Spleen (tissue), 7 donors: ENCODE results near the gene CPNE1.

Source experiments
- CTCF ChIP-seq, 11 experiments: fragments of 200-600 bp in 7 of 11; fragments of 450-650 bp in 4 of 11; sonication (generic) in 4 of 11; IDR thresholded peaks in 8 of 11; conservative IDR thresholded peaks in 3 of 11; 1 replicate in 7 of 11; 2 replicates in 4 of 11; pipeline versions ENCODE4 v1.4.0 to v1.8.0; 2016 to 2021; ENCODE audit warnings: antibody characterized with exemption in 11 of 11, inconsistent platforms in 4 of 11, mild to moderate bottlenecking in 1 of 11
- POLR2A ChIP-seq, 3 donors: fragments of 450-650 bp; IDR thresholded peaks; one replicate each; pipeline ENCODE4 v1.5.1; 2017; ENCODE audit warnings: antibody characterized with exemption in 3 of 3, mild to moderate bottlenecking in 1 of 3
- POLR2AphosphoS5 ChIP-seq, 3 donors: sonication (generic); formaldehyde crosslinking; IDR thresholded peaks; one replicate each; pipeline ENCODE4 v1.5.1; 2017; ENCODE audit warnings: antibody characterized with exemption in 3 of 3
- donor health status: DM: no; HTN: no; CAD: no; lungs with moderate emphysema.
- donor health status: DM: no; HTN: no; CAD: no.
- donor health status: DM: no; HTN: no; CAD: no.

- TF ChIP-seq CTCF (IDR thresholded peaks at IDR 0.05 in 8 of 11, conservative IDR thresholded peaks at IDR 0.05 in 3 of 11): no peak
- no peak for TF ChIP-seq POLR2A (IDR thresholded peaks at IDR 0.05)
- TF ChIP-seq POLR2AphosphoS5 (IDR thresholded peaks at IDR 0.05): no peak
These were observed 62.7 kb downstream of the CPNE1 start for GRCh38 chr20:35601990-35602389.
